ENCODE measurements around the gene KCNAB2. TPM values are rescaled to one million over a fixed set of nuclear protein-coding genes. Genes with fewer than 3 reads are reported as not detected.

Gene KCNAB2
- total RNA-seq, 1 donor from 2014 or later: 3.1 TPM

DNA sequence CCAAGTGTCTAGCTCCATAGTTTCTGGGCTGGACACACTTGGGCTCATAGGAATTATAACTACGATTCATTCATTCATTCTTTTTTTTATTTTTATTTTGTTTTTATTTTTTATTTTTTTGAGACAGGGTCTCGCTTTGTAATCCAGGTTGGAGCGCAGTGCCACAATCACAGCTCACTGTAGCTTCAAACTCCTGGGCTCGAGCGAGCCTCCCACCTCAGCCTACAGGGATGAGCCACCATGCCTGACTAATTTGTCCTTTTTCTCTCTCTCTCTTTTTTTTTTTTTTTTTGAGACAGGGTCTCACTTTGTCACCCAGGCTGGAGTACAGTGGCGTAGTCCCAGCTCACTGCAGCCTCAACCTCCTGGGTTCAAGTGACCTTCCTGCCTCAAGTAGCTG, 42.3 kb downstream of the KCNAB2 start:
- H3K4me1 ChIP-seq (ENCODE audit: insufficient read depth, low read length): peaks cover 3% of the 10 kb centered on the region

DNA sequence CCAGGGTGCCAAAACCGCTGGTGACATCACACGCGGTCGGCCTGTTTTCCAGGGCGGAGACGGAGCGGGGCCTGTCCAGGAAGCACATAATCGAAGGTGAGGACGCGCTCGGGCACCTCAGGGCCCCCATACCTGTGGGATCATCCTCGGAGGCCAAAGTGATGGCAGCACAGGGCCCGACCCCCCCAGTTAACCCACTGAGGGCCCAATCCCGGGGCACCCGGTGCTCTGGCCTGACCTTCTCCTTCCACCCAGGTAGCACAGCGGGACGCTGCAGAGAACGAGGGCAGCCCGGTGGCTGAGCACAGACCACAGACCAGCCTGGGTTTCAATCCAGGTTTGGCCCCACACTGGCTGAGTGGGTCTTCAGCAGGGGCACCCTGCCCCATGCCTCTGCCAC, 43.3 kb downstream of the KCNAB2 start:
- H3K4me1 ChIP-seq (ENCODE audit: insufficient read depth, low read length): peaks cover 3% of the 10 kb centered on the region
- H3K27ac Mint-ChIP-seq (ENCODE audit: unreplicated experiment): no peak overlapping the region
- TF ChIP-seq, protein P1, sequence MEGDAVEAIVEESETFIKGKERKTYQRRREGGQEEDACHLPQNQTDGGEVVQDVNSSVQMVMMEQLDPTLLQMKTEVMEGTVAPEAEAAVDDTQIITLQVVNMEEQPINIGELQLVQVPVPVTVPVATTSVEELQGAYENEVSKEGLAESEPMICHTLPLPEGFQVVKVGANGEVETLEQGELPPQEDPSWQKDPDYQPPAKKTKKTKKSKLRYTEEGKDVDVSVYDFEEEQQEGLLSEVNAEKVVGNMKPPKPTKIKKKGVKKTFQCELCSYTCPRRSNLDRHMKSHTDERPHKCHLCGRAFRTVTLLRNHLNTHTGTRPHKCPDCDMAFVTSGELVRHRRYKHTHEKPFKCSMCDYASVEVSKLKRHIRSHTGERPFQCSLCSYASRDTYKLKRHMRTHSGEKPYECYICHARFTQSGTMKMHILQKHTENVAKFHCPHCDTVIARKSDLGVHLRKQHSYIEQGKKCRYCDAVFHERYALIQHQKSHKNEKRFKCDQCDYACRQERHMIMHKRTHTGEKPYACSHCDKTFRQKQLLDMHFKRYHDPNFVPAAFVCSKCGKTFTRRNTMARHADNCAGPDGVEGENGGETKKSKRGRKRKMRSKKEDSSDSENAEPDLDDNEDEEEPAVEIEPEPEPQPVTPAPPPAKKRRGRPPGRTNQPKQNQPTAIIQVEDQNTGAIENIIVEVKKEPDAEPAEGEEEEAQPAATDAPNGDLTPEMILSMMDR (IDR thresholded peaks at IDR 0.05; ENCODE audit: insufficient read depth, low read depth, low read length): no peak
- no peak for TF ChIP-seq EZH2 (IDR thresholded peaks at IDR 0.05; ENCODE audit: insufficient read depth, low read length)
- no peaks in the 10 kb centered on the region for H4K20me1 ChIP-seq (ENCODE audit: insufficient read depth, low read length)
- H3K9me3 Mint-ChIP-seq (ENCODE audit: unreplicated experiment): no peaks in the 10 kb centered on the region
- no peaks in the 10 kb centered on the region for H3K79me2 ChIP-seq (ENCODE audit: insufficient read depth, low read length)
- FAIRE-seq (no peak), DNase-seq (ENCODE audit: low read depth) (no peak)
- peaks cover 4% of the 10 kb centered on the region for H3K4me1 Mint-ChIP-seq (ENCODE audit: low read depth, unreplicated experiment)
- no peak overlapping the region for H3K4me2 ChIP-seq (ENCODE audit: low read length)
- no peaks in the 10 kb centered on the region for H3K9me3 ChIP-seq (ENCODE audit: insufficient read depth, low read depth, low read length)
- H2AFZ ChIP-seq (ENCODE audit: low read depth, low read length): no peak overlapping the region
- H3K27me3 ChIP-seq (ENCODE audit: insufficient read depth, low read length): peaks cover 3% of the 10 kb centered on the region
- H3K4me3 Mint-ChIP-seq (ENCODE audit: unreplicated experiment): no peak overlapping the region
- H3K36me3 Mint-ChIP-seq (ENCODE audit: low read depth, unreplicated experiment): no peaks in the 10 kb centered on the region
- H3K27ac ChIP-seq (ENCODE audit: low read depth, low read length): no peak overlapping the region
- no peak overlapping the region for H3K4me3 ChIP-seq (ENCODE audit: insufficient read depth, low read depth, low read length)
- H3K27me3 Mint-ChIP-seq (ENCODE audit: low read depth, unreplicated experiment): peaks cover 44% of the 10 kb centered on the region
- no peaks in the 10 kb centered on the region for H3K36me3 ChIP-seq (ENCODE audit: insufficient read depth, low read length)
- no peak overlapping the region for H3K9ac ChIP-seq (ENCODE audit: low read length)

More for the DNA sequence above, 42.3 kb downstream of the KCNAB2 start:
- Histone ChIP-seq H3K4me2 (ENCODE audit: low read length) (no peak overlapping the region), H2AFZ (ENCODE audit: low read depth, low read length) (no peak overlapping the region), H3K36me3 (ENCODE audit: insufficient read depth, low read length) (no peaks in the 10 kb centered on the region), H3K79me2 (ENCODE audit: insufficient read depth, low read length) (no peaks in the 10 kb centered on the region), H3K27ac (ENCODE audit: low read depth, low read length) (no peak overlapping the region), H4K20me1 (ENCODE audit: insufficient read depth, low read length) (no peaks in the 10 kb centered on the region), H3K27me3 (ENCODE audit: insufficient read depth, low read length) (peaks cover 3% of the 10 kb centered on the region), H3K9ac (ENCODE audit: low read length) (no peak overlapping the region), H3K9me3 (ENCODE audit: insufficient read depth, low read depth, low read length) (no peaks in the 10 kb centered on the region), H3K4me3 (ENCODE audit: insufficient read depth, low read depth, low read length) (no peak overlapping the region)
- DNase-seq (ENCODE audit: low read depth) (no peak), FAIRE-seq (no peak)
- TF ChIP-seq, protein P1 (IDR thresholded peaks at IDR 0.05; ENCODE audit: insufficient read depth, low read depth, low read length): no peak
- no peak for TF ChIP-seq EZH2 (IDR thresholded peaks at IDR 0.05; ENCODE audit: insufficient read depth, low read length)
- Mint-ChIP-seq H3K27ac (ENCODE audit: unreplicated experiment) (no peak overlapping the region), H3K27me3 (ENCODE audit: low read depth, unreplicated experiment) (peaks cover 38% of the 10 kb centered on the region), H3K4me3 (ENCODE audit: unreplicated experiment) (no peak overlapping the region), H3K9me3 (ENCODE audit: unreplicated experiment) (no peaks in the 10 kb centered on the region), H3K4me1 (ENCODE audit: low read depth, unreplicated experiment) (peaks cover 9% of the 10 kb centered on the region), H3K36me3 (ENCODE audit: low read depth, unreplicated experiment) (no peaks in the 10 kb centered on the region)

DNA sequence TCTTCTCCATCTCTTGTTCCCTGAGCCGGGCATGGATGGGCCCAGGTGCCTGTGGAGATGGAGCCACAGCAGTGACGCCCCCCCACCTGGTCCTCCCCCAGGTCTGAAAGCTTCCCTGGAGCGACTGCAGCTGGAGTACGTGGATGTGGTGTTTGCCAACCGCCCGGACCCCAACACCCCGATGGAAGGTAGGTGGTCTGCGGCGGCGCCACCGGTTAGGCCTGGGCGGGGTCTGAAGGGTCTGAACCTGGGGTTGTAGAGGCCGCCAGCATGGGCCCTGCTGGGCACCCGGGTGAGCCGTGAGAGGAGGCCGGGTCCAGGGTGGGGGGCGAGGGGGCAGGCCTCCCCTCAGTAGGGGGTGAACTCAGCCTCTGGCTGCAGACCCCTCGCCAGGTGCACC, 44.6 kb downstream of the KCNAB2 start:
- no peaks in the 10 kb centered on the region for H4K20me1 ChIP-seq (ENCODE audit: insufficient read depth, low read length)
- Mint-ChIP-seq H3K36me3 (ENCODE audit: low read depth, unreplicated experiment) (no peaks in the 10 kb centered on the region), H3K9me3 (ENCODE audit: unreplicated experiment) (no peaks in the 10 kb centered on the region), H3K4me1 (ENCODE audit: low read depth, unreplicated experiment) (no peaks in the 10 kb centered on the region), H3K27me3 (ENCODE audit: low read depth, unreplicated experiment) (peaks cover 40% of the 10 kb centered on the region), H3K4me3 (ENCODE audit: unreplicated experiment) (no peak overlapping the region), H3K27ac (ENCODE audit: unreplicated experiment) (no peak overlapping the region)
- FAIRE-seq (no peak), DNase-seq (ENCODE audit: low read depth) (no peak)
- peaks cover 3% of the 10 kb centered on the region for H3K4me1 ChIP-seq (ENCODE audit: insufficient read depth, low read length)
- H3K4me2 ChIP-seq (ENCODE audit: low read length): no peak overlapping the region
- H3K36me3 ChIP-seq (ENCODE audit: insufficient read depth, low read length): no peaks in the 10 kb centered on the region
- no peak overlapping the region for H3K4me3 ChIP-seq (ENCODE audit: insufficient read depth, low read depth, low read length)
- H3K79me2 ChIP-seq (ENCODE audit: insufficient read depth, low read length): no peaks in the 10 kb centered on the region
- H3K9me3 ChIP-seq (ENCODE audit: insufficient read depth, low read depth, low read length): no peaks in the 10 kb centered on the region
- no peak overlapping the region for H3K27ac ChIP-seq (ENCODE audit: low read depth, low read length)
- no peak overlapping the region for H2AFZ ChIP-seq (ENCODE audit: low read depth, low read length)
- TF ChIP-seq EZH2 (IDR thresholded peaks at IDR 0.05; ENCODE audit: insufficient read depth, low read length): no peak
- TF ChIP-seq, protein P1 (IDR thresholded peaks at IDR 0.05; ENCODE audit: insufficient read depth, low read depth, low read length): no peak
- peaks cover 3% of the 10 kb centered on the region for H3K27me3 ChIP-seq (ENCODE audit: insufficient read depth, low read length)
- no peak overlapping the region for H3K9ac ChIP-seq (ENCODE audit: low read length)

Data from astrocyte (in vitro differentiated cells and primary cell).